Esophagus muscularis mucosa (tissue), 3 donors: ENCODE measurements around the gene CD2BP2.
A peak's percentile ranks its signal among the peaks of the same experiment; 100 is the strongest.

Experiments used
- CTCF ChIP-seq, 3 experiments: fragments of 200-600 bp in 2 of 3; fragments of 450-650 bp in 1 of 3; sonication (generic) in 2 of 3; IDR thresholded peaks; one replicate each; pipeline ENCODE4 v1.5.1; 2017 to 2019; ENCODE audit warnings: antibody characterized with exemption in 3 of 3, mild to moderate bottlenecking in 2 of 3, moderate library complexity in 1 of 3
- POLR2A ChIP-seq: fragments of 450-650 bp; IDR thresholded peaks from one replicate; pipeline ENCODE4 v1.6.1; 2017; ENCODE audit warnings: antibody characterized with exemption, moderate library complexity, mild to moderate bottlenecking, low read depth

GRCh38 chr16:30354423-30355143 lies 525 bp downstream of the CD2BP2 start:
- TF ChIP-seq CTCF (IDR thresholded peaks at IDR 0.05) (no peak), POLR2A (peak; percentile 16)
